SKM-1 (cell line): ENCODE results near the gene SBNO1.
A peak's percentile ranks its signal among the peaks of the same experiment; 100 is the strongest.
"Not testable (repeated sequence)": the region's sequence is repeated elsewhere in the genome, so short reads cannot be mapped to it uniquely, and the experiment has no call there.

Experiments used
- DNase-seq: peaks from one replicate; lab custom pipeline; 2025; ENCODE audit not compliant: unreplicated experiment; lab: John Stamatoyannopoulos, UW

SBNO1 gene

DNA sequence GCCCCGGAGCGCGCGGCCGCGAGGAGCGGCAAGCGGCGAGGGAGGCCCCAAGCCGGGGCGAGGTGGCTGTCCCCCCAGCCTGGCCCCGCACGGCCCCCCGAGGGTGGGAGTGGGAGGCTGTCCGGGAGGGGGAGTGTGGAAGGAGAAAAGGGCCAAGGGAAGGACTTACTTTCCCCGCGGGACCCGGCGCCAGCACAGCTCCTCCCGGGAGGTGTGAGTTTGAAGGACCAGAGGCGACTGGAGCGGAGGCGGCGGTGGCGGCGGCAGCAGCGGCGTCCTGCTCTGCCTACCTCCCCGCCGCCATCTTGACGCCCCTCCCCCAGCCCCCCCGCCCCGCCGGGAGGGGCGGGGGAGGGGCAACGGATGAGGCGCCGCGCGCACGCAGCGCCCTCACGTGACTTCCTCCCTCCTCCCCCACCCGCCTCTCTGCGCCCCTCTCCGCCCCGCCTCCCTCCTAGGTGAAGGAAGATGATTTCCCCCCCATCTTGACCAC lies at the start of gene SBNO1:
TSS of gene SBNO1 (minus strand) at position 316 of the 493 bp plus-strand sequence. CDS start 14,406 bp downstream, outside the sequence.
- DNase-seq: peak; percentile 41

DNA sequence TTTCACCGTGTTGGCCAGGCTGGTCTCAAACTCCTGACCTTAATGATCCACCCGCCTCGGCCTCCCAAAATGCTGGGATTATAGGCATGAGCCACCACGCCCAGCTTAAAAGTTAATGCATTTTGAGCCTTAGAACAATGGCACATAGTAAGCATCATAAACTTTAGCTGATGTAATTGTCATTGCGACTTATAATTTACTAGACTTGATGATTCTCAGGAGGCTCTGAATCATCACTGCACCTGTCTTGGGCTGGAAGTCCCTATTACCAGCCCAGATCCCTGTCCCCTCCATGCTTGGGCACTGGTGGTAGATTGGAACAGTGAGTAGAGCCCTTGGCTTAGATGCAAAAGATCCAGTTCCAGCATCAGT lies 45.4 kb upstream of the SBNO1 start:
- DNase-seq: no peak

DNA sequence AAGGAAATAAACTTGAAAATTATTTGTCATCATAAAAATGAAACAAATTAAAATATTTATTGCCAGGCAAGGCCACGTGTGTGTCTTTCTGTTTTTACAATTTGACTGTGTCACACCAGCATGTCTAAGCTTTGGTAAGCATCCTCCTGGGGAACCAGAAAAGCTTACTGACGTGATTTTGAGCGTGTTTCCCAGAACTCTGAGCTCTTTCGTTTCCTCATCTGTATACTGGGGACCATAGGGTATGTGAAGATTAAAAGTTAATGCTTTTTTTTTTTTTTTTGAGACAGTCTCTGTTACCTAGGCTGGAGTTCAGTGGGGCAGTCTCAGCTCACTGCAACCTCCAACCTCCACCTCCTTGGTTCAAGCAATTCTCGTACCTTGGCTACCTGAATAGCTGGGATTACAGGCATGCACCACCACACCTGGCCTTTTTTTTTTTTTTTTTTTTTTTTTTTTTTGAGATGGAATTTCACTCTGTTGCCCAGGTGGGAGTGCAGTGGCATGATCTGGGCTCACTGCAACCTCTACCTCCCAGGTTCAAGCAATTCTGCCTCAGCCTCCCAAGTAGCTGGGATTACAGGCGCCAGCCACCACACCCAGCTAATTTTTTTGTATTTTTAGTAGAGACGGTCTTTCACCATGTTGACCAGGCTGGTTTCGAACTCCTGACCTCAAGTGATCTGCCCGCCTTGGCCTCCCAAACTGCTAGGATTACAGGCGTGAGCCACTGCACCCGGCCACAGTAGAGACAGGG lies 44.8 kb upstream of the SBNO1 start:
- not testable (repeated sequence) for DNase-seq

DNA sequence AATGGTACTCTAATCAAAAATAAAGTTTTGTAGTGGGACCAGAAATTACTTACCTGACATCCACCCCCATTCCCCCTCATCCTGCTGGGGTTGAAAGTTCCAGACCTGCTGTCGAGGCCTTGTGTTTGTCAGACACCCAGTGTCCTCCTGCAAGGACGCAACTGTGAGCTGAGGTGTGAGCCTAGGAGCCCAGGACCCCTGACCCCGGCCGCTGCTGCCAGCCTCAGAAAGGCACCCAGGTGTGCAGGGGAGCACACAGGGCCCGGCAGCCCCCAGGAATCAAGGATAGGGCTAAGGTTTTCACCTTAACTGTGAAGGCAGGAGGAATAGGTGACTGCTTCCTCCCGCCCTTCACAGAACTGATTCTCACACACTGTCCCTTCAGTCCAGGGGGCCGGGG lies 44.0 kb upstream of the SBNO1 start:
- DNase-seq: not testable (repeated sequence)

DNA sequence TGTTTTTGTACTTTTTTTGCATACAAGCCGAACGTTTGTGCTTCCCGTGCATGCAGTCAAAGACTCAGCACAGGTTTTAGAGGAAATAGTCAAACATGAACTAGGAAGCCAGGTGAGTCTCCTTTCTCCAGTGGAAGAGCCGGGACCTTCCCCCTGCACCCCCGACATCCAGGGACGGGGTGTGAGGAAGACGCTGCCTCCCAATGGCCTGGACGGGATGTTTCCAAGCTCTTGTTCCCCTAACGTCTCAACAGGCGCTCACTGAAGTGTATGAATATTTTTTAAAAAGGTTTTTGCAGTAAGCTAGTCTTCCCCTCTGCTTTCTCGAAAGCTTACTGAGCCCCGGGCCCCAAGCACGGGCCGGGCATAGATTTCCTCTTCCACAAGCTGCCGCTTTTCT lies 43.3 kb upstream of the SBNO1 start:
- DNase-seq: not testable (repeated sequence)

DNA sequence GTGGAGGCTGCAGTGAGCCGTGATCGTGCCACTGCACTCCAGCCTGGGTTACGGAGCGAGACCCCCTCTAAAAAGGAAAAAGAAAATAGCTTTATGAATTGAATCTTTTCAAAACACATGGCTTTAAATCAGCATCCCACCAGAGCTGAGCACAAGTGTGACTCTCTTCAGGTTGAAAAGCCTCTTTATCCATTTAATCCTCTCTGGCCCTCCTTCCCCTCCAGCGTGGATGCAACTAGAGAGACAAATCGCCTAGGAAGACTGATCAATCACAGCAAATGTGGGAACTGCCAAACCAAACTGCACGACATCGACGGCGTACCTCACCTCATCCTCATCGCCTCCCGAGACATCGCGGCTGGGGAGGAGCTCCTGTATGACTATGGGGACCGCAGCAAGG lies 42.6 kb upstream of the SBNO1 start:
- not testable (repeated sequence) for DNase-seq

DNA sequence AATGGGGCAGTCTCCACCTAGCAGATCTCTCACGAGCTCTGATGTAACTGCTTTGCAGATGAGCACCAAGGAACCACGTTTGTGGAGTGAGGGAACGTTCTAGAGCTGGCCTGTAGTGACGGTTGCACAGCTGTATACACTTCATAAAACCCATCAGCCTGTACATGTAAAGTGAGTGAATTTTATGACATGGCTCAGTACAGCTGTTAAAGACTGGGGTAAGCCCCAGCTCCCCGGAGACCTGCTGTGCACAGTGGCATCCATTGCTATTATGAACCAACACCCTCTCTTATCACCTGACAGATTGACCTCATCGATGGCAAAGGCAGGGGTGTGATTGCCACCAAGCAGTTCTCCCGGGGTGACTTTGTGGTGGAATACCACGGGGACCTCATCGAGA lies 39.9 kb upstream of the SBNO1 start:
- DNase-seq: no peak

DNA sequence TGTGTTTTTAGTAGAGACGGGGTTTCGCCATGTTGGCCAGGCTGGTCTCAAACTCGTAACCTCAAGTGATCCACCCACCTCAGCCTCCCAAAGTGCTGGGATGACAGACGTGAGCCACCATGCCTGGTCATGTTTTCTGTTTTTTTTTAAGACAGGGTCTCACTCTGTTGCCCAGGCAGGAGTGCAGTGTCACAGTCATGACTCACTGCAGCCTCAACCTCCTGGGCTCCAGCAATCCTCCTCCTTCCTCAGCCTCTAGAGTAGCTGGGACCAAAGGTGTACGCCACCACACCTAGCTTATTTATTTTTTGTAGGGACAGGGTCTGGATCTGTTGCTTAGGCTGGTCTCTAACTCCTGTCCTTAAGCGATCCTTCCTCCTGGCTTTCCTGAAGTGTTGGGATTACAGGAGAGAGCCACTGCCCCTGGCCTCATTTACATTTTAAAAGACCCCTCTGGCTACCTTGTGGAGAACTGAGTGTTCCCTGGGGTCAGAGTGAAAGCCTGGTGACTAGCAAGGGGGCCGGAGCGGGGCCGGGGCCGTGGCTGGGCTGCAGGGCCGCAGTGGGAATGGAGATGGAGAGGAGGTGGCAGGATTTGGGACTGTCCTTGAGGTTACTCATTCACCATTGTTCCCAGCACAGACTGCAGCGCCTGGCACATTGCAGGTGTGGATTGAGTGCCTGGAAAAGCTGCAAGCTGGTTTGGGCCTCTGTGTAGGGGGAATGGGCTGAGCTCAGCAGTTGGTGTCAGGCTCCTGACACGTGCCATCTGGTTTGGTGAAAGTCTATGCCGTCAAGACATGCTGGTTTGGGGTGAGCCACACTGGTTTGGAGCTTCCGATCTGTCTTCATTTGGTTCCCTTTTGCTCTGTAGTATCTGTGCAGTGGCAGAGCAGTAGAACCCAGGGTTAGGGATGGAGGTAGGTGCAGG lies 37.4 kb upstream of the SBNO1 start:
- no peak for DNase-seq

DNA sequence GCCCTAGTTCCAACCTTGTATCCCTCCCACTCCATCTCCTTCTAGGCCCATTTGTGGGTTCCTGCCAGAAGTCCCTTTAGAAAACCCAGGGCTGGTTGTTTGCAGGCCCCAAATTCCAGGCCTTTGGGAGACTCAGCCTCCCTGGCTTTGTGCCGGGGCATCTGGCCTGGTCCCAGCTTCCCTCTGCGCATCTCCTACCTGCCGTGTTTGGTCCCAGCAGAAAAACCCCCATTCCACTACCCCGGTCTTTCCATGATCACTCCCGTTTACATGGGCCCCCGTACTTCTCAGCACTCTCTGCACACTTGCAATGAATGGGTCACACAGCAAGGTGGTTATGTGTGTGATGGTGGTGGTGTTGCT lies 34.6 kb upstream of the SBNO1 start:
- DNase-seq: no peak

DNA sequence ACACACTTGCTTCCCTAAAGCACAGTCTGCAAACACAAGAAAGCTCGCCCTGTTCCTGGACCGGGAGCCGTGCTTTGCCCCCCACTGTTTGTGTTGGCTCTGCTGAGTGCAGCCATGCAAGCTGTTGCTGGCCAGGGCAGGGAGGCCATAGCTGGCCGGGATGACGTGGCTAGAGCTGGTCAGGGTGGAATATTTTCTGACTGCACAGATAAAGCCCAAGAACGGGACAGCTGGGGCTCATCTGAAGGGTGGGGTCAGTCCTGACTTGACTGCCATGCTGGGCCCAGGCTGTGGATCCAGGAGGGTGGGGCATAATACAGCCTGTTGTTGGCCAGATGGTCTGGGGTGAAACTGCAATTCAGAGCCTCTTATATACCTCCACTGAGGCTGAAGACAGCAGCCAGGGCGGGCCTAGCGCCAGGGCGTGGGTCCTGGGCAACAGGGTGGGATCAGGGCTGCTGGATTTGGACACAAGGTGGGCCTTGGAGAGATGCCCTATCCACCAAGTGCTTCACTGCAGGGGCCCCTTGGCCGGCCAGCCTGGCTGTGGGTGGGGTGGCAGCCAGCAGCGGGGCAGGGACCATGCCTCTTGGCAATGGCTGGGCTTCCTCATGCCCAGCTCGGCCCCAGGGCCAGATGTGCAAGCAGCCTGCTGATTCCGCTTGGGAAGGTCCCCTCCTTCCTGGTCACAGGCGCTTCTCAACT lies 34.1 kb upstream of the SBNO1 start:
- no peak for DNase-seq

DNA sequence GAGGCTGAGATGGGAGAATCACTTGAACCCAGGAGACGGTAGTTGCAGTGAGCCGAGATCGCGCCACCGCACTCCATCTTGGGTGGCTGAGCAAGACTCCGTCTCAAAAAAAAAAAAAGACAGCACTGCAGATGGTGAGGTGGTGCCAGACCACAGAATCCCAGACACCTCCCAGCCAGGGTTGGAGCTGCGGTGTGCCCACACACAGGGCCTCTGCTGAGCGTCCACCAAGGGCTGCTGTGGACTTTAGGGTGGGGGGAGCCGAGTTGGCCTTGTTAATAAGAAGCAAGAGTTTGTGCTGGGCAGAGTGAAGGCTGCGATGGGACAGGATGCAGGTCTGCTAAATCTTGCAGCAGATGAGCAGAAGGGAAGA lies 33.5 kb upstream of the SBNO1 start:
- no peak for DNase-seq

DNA sequence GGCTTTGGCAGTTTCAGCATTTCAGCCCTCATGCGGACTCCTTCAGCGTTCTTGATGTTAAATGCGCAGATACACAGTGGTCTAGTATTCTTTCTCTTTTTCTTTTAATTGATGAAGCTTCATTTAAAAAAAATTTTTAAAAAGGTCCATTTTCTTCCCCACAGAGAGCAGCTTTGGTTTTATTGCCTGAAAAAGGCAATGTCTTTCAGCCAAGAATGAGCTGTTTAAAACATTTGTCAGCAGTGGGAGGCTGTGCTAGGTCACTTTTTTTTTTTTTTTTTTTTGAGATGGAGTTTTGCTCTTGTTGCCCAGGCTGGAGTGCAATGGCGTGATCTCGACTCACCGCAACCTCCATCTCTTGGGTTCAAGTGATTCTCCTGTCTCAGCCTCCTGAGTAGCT lies 32.8 kb upstream of the SBNO1 start:
- no peak for DNase-seq

DNA sequence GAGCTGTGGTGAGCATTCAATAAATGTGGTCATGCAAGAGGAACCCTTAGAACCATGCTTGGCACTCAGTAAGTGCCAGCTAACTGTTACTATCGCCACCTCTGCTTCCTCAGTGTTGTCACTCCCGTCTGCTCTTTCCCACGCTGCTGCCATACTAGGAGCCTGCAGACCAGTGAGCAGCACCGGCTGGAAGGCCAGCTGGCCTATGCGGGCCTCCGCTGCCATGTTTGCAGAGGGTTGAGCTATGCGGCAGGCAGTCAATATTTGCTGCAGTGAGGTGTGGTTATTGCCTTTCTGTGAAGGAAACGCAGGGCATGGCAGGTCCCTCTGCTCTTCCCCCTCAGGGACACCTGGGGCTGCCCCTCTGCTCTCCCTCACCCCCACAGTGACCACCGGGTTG lies 32.3 kb upstream of the SBNO1 start:
- no peak for DNase-seq

DNA sequence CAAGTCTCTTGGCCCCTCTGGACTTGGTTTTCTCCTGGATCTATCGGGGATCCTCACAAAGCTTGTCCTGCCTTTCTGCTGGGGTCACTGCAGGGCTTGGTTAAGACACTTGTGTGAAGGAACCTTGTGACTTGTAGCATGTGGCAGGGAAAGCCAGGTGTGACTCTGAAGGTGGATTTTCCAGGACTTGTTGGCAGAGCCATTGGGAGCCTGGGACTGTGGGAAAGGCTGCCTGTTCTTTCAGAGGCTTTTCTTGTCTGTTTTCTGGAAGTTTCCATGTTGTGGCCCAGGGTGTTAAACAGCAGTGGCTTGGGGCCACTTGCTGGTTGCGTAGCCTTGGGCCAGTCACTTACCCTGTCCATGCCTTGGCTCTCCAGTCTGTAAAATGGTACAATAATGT lies 31.9 kb upstream of the SBNO1 start:
- DNase-seq: no peak

DNA sequence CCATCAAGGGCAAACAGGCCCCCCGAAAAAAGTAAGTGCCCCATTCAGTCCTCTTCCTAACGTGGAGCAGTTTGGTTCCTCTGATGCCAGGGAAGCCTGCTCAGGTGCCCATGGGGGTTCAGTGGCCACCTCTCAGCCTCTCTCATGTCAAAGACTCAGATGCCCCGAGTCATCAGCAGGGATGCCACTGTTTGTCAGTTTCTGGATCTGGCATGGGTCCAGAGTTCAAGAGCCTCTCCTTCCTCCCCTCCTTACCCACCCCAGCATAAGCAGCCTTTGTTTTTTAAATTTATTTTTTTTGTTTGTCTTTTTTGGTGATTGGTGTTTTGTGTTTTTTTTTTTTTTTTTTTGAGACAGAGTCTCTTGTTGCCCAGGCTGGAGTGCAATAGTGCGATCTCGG lies 30.6 kb upstream of the SBNO1 start:
- no peak for DNase-seq

DNA sequence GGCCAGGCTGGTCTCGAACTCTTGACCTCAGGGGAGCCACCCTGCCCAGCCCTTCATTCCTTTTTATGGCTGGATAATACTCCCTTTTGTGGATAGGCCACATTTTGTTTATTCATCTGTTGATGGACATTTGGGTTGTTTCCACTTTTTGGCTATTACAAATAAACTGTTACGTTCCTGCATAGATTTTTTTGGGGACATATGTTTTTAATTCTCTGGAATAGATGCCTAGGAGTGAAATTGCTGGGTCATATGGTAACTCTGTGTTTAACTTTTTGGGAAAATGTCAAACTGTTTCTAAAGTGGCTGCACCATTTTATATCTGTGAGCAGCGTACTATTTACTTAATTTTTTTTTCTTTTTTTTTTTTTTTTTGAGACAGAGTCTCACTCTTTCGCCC lies 29.1 kb upstream of the SBNO1 start:
- DNase-seq: no peak

DNA sequence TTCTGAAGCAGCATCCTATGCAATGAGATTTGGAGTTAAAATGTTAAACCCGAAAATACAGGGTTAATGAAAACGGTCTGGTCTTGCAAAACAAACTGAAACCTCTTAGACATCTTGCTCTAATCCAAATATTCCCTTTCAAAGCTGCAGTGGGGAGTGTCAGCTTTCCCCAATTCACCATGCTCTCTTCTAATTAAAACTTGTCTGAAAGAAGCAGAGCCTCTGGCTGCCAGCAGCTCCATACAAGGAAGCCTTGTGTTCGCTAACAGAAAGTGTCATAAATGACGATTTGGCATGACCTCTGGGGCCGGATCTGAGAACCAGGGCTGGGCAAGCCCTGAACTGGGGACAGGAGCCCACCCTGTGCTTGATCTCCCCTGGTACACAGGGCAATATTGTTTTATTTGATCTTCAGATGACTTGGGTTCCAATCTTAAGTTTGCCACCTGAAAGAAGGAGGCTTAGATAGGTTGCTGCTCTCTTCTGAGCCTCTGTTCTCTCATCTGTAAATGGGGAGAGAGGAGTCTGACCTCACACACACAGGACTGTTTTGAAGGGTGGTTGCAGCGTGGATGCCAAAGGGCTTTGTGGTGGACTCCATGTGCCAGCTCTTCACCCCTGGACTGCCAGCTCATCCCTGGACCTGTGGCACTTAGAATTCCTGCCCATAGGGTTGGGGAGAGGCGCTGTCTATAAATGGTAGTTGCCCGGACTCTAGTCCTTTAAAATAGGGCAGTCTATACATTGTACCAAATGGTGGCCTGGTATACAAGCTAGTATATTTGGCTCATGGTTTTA lies 27.1 kb upstream of the SBNO1 start:
- DNase-seq: no peak

DNA sequence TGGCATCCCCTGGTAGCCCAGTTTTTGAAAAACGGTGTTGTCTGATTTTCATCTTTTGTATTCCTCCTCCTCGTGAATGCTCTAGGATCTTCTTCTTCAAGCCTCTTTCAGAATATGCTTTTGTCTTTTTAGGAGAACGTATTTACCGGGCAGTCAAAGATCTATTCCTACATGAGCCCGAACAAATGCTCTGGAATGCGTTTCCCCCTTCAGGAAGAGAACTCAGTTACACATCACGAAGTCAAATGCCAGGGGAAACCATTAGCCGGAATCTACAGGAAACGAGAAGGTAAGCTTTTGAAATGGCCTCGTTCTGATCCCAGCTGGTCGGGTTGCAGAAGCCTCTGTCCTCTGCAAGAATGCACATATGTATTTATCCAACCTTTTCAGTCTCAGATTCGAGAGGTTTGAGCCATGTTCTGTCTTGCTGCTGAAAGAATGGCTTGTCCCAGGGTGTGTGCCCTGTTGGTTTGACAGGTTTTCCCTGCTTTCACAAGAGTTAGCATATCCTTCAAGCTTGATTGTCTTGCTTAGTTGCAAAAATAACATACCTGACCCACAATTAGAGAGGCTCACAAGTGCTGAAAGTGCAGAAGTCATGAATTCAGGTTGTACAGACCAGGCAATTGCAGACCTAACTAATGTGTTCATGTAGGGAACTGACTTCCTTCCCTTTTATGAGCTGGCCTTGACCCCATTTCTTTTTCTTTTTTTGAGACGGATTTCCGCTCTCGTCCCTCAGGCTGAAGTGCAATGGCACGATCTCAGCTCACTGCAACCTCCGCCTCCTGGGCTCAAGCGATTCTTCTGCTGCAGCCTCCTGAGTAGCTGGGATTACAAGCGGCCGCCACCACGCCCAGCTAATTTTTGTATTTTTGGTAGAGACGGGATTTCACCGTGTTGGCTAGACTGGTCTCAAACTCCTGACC lies 26.1 kb upstream of the SBNO1 start:
- DNase-seq: no peak

DNA sequence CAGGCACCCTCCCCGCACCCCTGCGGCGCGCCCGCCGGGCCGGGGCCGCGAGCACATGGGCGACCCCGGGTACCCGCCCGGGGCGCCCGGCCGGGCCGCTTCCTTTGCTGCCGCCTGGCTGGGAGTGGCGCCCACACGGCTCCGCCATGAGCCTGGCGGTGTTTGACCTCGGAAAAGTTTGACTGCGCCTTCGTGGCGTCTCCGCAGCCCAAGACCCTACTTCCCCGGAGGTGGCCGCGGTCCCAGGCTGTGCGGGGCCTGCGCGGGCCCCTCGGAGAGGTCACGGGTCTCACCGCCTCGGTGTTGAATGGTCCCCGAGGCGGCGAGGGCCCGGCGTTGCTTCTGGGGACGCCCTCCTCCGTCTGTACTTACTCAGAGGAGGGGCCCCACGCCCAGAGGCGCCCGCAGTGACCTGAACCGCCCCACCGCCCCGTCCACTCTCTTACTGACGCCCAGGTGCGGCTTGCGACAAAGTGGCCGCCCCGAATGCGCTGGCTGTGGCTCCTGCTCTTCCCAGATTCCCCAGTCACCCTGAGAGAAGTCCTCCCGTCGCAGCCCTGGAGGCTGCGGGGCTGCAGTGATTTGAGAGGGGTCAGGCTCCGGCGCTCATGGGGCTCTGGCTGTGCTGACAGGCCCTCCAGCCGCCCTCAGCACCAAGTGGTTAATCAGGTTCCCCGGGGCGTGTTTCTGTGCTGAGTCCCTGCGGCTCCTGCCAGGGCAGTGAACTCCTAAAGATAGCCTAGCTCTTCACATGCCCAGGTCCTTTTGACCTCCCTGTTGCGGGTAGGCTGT lies 25.1 kb upstream of the SBNO1 start:
- DNase-seq: no peak
